DND-41 (cell line): ENCODE measurements around the gene MOBP.

Experiments used
- ATAC-seq: fragments of 200-7000 bp; cut with Tn5 transposase; 3 replicates; pipeline ENCODE4 v1.9.1; 2021; ENCODE audit warnings: low read depth; ENCODE audit not compliant: insufficient read depth
- DNase-seq: peaks from one replicate; pipeline ENCODE4 v3.0.0-alpha.2; 2020
- H2AFZ ChIP-seq: 2 replicates; pipeline ENCODE4 v1.6.0; 2012; ENCODE audit warnings: low read depth, low read length
- H3K27ac ChIP-seq: 2 replicates; pipeline ENCODE4 v1.5.1; 2012; ENCODE audit warnings: low read length, inconsistent platforms
- H3K27me3 ChIP-seq: fragments of 200-600 bp; sonication (generic); 2 replicates; pipeline ENCODE4 v1.6.0; 2012; ENCODE audit warnings: low read length, mild to moderate bottlenecking, inconsistent platforms; ENCODE audit not compliant: insufficient read depth, poor library complexity
- H3K36me3 ChIP-seq: 2 replicates; pipeline ENCODE4 v1.5.1; 2012; ENCODE audit warnings: low read length, inconsistent platforms; ENCODE audit not compliant: insufficient read depth
- H3K4me1 ChIP-seq: 2 replicates; pipeline ENCODE4 v1.5.1; 2012; ENCODE audit warnings: mild to moderate bottlenecking, low read length; ENCODE audit not compliant: insufficient read depth
- H3K4me2 ChIP-seq: 2 replicates; pipeline ENCODE4 v1.6.0; 2012; ENCODE audit warnings: mild to moderate bottlenecking, moderate library complexity, low read length, inconsistent platforms; ENCODE audit not compliant: insufficient read depth
- H3K4me3 ChIP-seq, 2 experiments: fragments of 200-600 bp in 1 of 2; shearing (Covaris generic) in 1 of 2; 2 replicates each; pipeline ENCODE4 v1.5.1; 2012 to 2016; ENCODE audit warnings: inconsistent platforms in 2 of 2, low read length in 2 of 2, mild to moderate bottlenecking in 2 of 2, low read depth in 1 of 2, moderate library complexity in 1 of 2
- H3K79me2 ChIP-seq: 2 replicates; pipeline ENCODE4 v1.6.0; 2012; ENCODE audit warnings: low read length, inconsistent platforms; ENCODE audit not compliant: insufficient read depth
- H3K9ac ChIP-seq: 2 replicates; pipeline ENCODE4 v1.6.0; 2012; ENCODE audit warnings: low read depth, mild to moderate bottlenecking, inconsistent platforms, low read length, moderate library complexity
- H3K9me3 ChIP-seq: 2 replicates; pipeline ENCODE4 v1.5.1; 2012; ENCODE audit warnings: low read length, moderate library complexity, mild to moderate bottlenecking, inconsistent platforms; ENCODE audit not compliant: insufficient read depth, severe bottlenecking
- H4K20me1 ChIP-seq: 2 replicates; pipeline ENCODE4 v1.6.0; 2012; ENCODE audit warnings: low read length; ENCODE audit not compliant: insufficient read depth
- CTCF ChIP-seq: IDR thresholded peaks from 2 replicates; pipeline ENCODE4 v1.5.1; 2012; ENCODE audit warnings: borderline replicate concordance, low read length, moderate library complexity, mild to moderate bottlenecking; ENCODE audit not compliant: poor library complexity, severe bottlenecking; ENCODE audit errors: extremely low read depth
- EZH2 ChIP-seq: IDR thresholded peaks from 3 replicates; pipeline ENCODE4 v1.6.1; 2012; ENCODE audit warnings: borderline replicate concordance, low read depth, mild to moderate bottlenecking, moderate library complexity, low read length, inconsistent platforms; ENCODE audit not compliant: severe bottlenecking

Gene MOBP

GRCh38 chr3:39548282-39548681 lies 80.8 kb downstream of the MOBP start:
- Histone ChIP-seq H3K79me2 (no peaks in the 10 kb centered on the region), H3K27me3 (peaks cover 3% of the 10 kb centered on the region), H4K20me1 (no peaks in the 10 kb centered on the region), H2AFZ (no peak overlapping the region), H3K9ac (no peak overlapping the region), H3K36me3 (no peaks in the 10 kb centered on the region), H3K27ac (no peak overlapping the region), H3K4me2 (no peak overlapping the region), H3K9me3 (no peaks in the 10 kb centered on the region), H3K4me1 (no peaks in the 10 kb centered on the region), H3K4me3 (no peak overlapping the region)
- DNase-seq (no peak), ATAC-seq (no peak)
- TF ChIP-seq EZH2 (no peak), CTCF (no peak)

GRCh38 chr3:39550354-39551051 lies 83.0 kb downstream of the MOBP start:
- H3K9me3 ChIP-seq = no peaks in the 10 kb centered on the region
- no peak overlapping the region for H3K4me2 ChIP-seq
- H3K36me3 ChIP-seq = no peaks in the 10 kb centered on the region
- no peak overlapping the region for H2AFZ ChIP-seq
- no peak overlapping the region for H3K27ac ChIP-seq
- H3K79me2 ChIP-seq = no peaks in the 10 kb centered on the region
- H3K9ac ChIP-seq = no peak overlapping the region
- no peaks in the 10 kb centered on the region for H4K20me1 ChIP-seq
- H3K4me3 ChIP-seq = no peak overlapping the region
- H3K4me1 ChIP-seq = no peaks in the 10 kb centered on the region
- H3K27me3 ChIP-seq = peaks cover 3% of the 10 kb centered on the region
- TF ChIP-seq CTCF (no peak), EZH2 (no peak)
- ATAC-seq (no peak), DNase-seq (no peak)
